Measurements from ENCODE around the gene PBX3. TPM values are rescaled to one million over a fixed set of nuclear protein-coding genes. Genes with fewer than 3 reads are reported as not detected.
"Not testable (repeated sequence)": the region's sequence is repeated elsewhere in the genome, so short reads cannot be mapped to it uniquely, and the experiment has no call there.

The PBX3 gene
- total RNA-seq, 2 experiments from 2014 or later: 24.3 to 28.0 TPM

- Mint-ChIP-seq H3K27me3 (no peaks in the 10 kb centered on the region), H3K36me3 (peaks cover 8% of the 10 kb centered on the region), H3K4me3 (no peak overlapping the region), H3K4me1 (peaks cover 10% of the 10 kb centered on the region), H3K27ac (no peak overlapping the region), H3K9me3 (no peaks in the 10 kb centered on the region)
- ATAC-seq (ENCODE audit: low read depth): no peak
- no peak for DNase-seq
- POLR2A ChIA-PET: no interaction called here
These were observed 23.9 kb downstream of the PBX3 start for GRCh38 chr9:125771037-125771436.

- Mint-ChIP-seq H3K36me3 (peaks cover 5% of the 10 kb centered on the region), H3K4me1 (peaks cover 2% of the 10 kb centered on the region), H3K27ac (no peak overlapping the region), H3K9me3 (no peaks in the 10 kb centered on the region), H3K27me3 (no peaks in the 10 kb centered on the region), H3K4me3 (no peak overlapping the region)
- POLR2A ChIA-PET: no interaction called here
- DNase-seq: no peak
- ATAC-seq (ENCODE audit: low read depth): no peak
These were observed 25.6 kb downstream of the PBX3 start for GRCh38 chr9:125772740-125773139.

DNA sequence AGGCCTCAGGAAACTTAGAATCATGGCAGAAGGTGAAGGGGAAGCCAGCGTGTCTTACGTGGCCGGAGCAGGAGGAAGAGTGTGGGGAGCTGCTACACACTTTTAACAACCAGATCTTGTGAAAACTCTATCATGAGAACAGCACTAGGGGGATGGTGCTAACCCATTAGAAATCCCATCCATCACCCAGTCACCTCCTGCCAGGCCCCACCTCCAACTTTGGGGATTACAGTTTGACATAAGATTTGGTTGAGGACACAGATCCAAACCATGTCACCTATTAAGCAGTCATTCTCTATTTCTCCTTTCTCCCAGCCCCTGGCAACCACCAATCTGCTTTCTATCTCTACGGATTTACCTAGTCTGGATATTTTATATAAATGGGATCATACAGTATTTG is 26.9 kb downstream of the PBX3 start:
- Mint-ChIP-seq H3K27ac (no peak overlapping the region), H3K36me3 (peaks cover 3% of the 10 kb centered on the region), H3K4me1 (peaks cover 2% of the 10 kb centered on the region), H3K9me3 (no peaks in the 10 kb centered on the region), H3K4me3 (no peak overlapping the region), H3K27me3 (no peaks in the 10 kb centered on the region)
- no peak for ATAC-seq (ENCODE audit: low read depth)
- POLR2A ChIA-PET: no interaction called here
- DNase-seq: no peak

- H3K4me1 Mint-ChIP-seq; H3K36me3 Mint-ChIP-seq; H3K27me3 Mint-ChIP-seq; H3K9me3 Mint-ChIP-seq; H3K4me3 Mint-ChIP-seq; DNase-seq; H3K27ac Mint-ChIP-seq; ATAC-seq (ENCODE audit: low read depth); POLR2A ChIA-PET: not testable (repeated sequence)
These were observed 29.6 kb downstream of the PBX3 start for GRCh38 chr9:125776789-125777188.

DNA sequence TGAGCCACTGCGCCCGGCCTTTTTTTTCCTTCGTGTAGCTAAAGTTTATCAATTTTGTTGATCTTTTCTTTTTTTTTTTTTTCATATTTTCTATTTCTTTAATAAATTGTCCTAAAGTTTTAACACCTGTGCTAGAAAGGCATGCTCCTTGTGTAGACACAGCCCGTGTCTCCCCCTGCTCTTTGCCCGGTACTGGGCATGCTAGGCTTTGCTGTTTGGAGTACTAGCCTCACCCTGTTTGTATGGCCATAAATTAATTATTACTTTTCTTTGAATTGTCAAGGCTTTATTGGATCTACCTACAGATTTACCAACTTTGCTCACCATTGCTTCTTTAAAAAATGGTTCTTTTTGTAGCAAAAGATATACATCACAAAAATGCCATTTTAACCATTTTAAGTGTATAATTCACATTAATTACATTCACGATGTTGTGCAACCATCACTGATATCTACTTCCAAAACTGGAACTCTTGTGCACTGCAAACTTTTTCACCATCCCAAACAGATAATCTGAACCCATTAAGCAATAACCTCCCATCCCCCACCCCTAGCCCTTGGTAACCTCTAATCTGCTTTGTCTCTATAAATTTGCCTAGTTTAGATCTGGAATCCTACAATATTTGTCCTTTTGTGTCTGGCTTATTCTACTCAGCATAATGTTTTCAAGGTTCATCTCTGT is 31.5 kb downstream of the PBX3 start:
- H3K27me3 Mint-ChIP-seq, POLR2A ChIA-PET: not testable (repeated sequence)

DNA sequence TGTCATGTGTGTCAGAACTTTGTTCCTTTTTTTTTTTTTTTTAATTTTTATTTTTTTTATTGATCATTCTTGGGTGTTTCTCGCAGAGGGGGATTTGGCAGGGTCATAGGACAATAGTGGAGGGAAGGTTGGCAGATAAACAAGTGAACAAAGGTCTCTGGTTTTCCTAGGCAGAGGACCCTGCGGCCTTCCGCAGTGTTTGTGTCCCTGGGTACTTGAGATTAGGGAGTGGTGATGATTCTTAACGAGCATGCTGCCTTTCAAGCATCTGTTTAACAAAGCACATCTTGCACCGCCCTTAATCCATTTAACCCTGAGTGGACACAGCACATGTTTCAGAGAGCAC is 32.0 kb downstream of the PBX3 start:
- ATAC-seq (ENCODE audit: low read depth); DNase-seq; H3K9me3 Mint-ChIP-seq; H3K27ac Mint-ChIP-seq; H3K36me3 Mint-ChIP-seq; H3K4me3 Mint-ChIP-seq; H3K4me1 Mint-ChIP-seq; POLR2A ChIA-PET; H3K27me3 Mint-ChIP-seq: not testable (repeated sequence)

More for the DNA sequence above, 31.5 kb downstream of the PBX3 start:
- not testable (repeated sequence) for H3K27ac Mint-ChIP-seq; H3K36me3 Mint-ChIP-seq; ATAC-seq (ENCODE audit: low read depth); H3K4me1 Mint-ChIP-seq; H3K9me3 Mint-ChIP-seq; H3K4me3 Mint-ChIP-seq; DNase-seq

GRCh38 chr9:125782718-125783117 is 35.5 kb downstream of the PBX3 start:
- Mint-ChIP-seq H3K9me3 (peaks cover 4% of the 10 kb centered on the region), H3K36me3 (peaks cover 16% of the 10 kb centered on the region), H3K27me3 (no peaks in the 10 kb centered on the region), H3K4me1 (peaks cover 15% of the 10 kb centered on the region), H3K27ac (no peak overlapping the region), H3K4me3 (no peak overlapping the region)
- POLR2A ChIA-PET: no interaction called here
- no peak for DNase-seq
- no peak for ATAC-seq (ENCODE audit: low read depth)

DNA sequence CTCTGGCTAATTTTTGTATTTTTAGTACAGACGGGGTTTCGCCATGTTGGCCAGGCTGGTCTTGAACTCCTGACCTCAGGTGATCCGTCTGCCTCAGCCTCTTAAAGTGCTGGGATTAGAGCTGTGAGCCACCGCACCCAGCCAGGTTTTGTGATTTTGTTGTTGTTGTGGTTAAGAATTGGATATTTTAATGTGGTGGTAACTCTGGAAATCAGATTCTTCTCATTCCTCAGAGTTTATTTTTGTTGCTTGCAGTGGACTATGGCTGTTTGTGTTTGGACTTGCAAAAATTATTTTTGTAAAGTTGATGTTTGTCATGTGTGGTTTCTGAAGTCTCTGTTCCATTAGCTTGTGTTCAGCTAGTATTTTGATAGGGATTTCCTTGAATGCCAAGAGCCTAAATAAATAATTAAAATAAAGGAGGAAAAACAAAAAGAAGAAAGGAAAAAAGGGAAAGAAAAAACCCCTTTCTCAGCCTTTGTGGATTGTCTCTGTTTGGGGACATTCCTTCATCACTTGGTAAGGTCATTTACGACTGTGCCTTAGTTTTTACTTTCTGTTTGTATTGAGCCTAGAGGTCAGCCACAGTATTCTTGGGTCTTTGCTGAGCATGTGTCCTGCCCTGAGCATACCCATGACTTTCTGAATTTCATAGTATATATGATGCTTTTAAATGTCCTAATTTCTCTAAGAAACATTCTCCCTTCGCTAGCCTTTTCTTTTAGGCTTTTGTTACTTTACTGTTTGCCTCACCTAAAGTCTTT is 37.3 kb downstream of the PBX3 start:
- Mint-ChIP-seq H3K36me3 (peaks cover 16% of the 10 kb centered on the region), H3K9me3 (peaks cover 4% of the 10 kb centered on the region), H3K4me1 (peaks cover 16% of the 10 kb centered on the region), H3K4me3 (no peak overlapping the region), H3K27ac (no peak overlapping the region), H3K27me3 (no peaks in the 10 kb centered on the region)
- ATAC-seq (ENCODE audit: low read depth) (no peak), DNase-seq (no peak)
- POLR2A ChIA-PET: no interaction called here

GRCh38 chr9:125785248-125785751 is 38.1 kb downstream of the PBX3 start:
- Mint-ChIP-seq H3K27me3 (no peaks in the 10 kb centered on the region), H3K4me1 (peaks cover 16% of the 10 kb centered on the region), H3K9me3 (peaks cover 4% of the 10 kb centered on the region), H3K27ac (peak overlapping the region; percentile 5), H3K4me3 (no peak overlapping the region), H3K36me3 (peaks cover 16% of the 10 kb centered on the region)
- ATAC-seq (ENCODE audit: low read depth): peak; percentile 42
- no peak for DNase-seq
- POLR2A ChIA-PET: no interaction called here

GRCh38 chr9:125787715-125788114 is 40.5 kb downstream of the PBX3 start:
- no peak for ATAC-seq (ENCODE audit: low read depth)
- Mint-ChIP-seq H3K36me3 (peaks cover 14% of the 10 kb centered on the region), H3K4me3 (no peak overlapping the region), H3K27ac (no peak overlapping the region), H3K4me1 (peaks cover 16% of the 10 kb centered on the region), H3K27me3 (no peaks in the 10 kb centered on the region), H3K9me3 (no peaks in the 10 kb centered on the region)
- POLR2A ChIA-PET: no interaction called here
- DNase-seq: no peak

GRCh38 chr9:125789196-125789595 is 42.0 kb downstream of the PBX3 start:
- H3K27me3 Mint-ChIP-seq: no peaks in the 10 kb centered on the region
- H3K4me3 Mint-ChIP-seq: no peak overlapping the region
- H3K4me1 Mint-ChIP-seq: peaks cover 15% of the 10 kb centered on the region
- POLR2A ChIA-PET: no interaction called here
- ATAC-seq (ENCODE audit: low read depth) (no peak), DNase-seq (no peak)
- no peak overlapping the region for H3K27ac Mint-ChIP-seq
- H3K36me3 Mint-ChIP-seq: peaks cover 17% of the 10 kb centered on the region
- H3K9me3 Mint-ChIP-seq: no peaks in the 10 kb centered on the region

DNA sequence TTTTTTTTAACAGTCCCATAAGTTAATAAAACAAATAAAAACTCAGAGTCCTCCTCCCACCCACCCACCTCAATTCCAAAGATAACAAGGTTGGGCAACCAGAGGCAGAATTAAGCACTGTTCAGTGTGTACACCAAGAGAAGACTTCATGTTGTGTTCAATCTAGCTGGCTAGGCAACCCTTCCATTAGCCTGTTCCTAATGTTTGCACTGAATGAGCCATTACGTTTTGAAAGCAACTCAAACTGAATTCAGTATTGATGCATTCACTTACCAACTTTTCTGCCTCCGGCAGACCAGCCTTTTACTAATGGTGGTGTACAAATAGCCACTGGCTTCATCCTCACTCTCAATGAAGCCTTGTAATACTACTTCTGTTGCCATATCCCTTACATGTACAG is 47.5 kb downstream of the PBX3 start:
- no peak overlapping the region for H3K4me3 Mint-ChIP-seq
- POLR2A ChIA-PET: no interaction called here
- ATAC-seq (ENCODE audit: low read depth) (no peak), DNase-seq (no peak)
- no peaks in the 10 kb centered on the region for H3K9me3 Mint-ChIP-seq
- no peaks in the 10 kb centered on the region for H3K27me3 Mint-ChIP-seq
- H3K27ac Mint-ChIP-seq: no peak overlapping the region
- H3K4me1 Mint-ChIP-seq: no peaks in the 10 kb centered on the region
- H3K36me3 Mint-ChIP-seq: peaks cover 3% of the 10 kb centered on the region

- Mint-ChIP-seq H3K27ac (no peak overlapping the region), H3K27me3 (no peaks in the 10 kb centered on the region), H3K9me3 (no peaks in the 10 kb centered on the region), H3K36me3 (peaks cover 3% of the 10 kb centered on the region), H3K4me1 (no peaks in the 10 kb centered on the region), H3K4me3 (no peak overlapping the region)
- no peak for ATAC-seq (ENCODE audit: low read depth)
- no peak for DNase-seq
- POLR2A ChIA-PET: no interaction called here
These were observed 48.9 kb downstream of the PBX3 start for GRCh38 chr9:125795970-125796596.

- Mint-ChIP-seq H3K4me1 (no peaks in the 10 kb centered on the region), H3K27ac (no peak overlapping the region), H3K36me3 (peaks cover 3% of the 10 kb centered on the region), H3K27me3 (no peaks in the 10 kb centered on the region), H3K4me3 (no peak overlapping the region), H3K9me3 (no peaks in the 10 kb centered on the region)
- POLR2A ChIA-PET: no interaction called here
- no peak for DNase-seq
- no peak for ATAC-seq (ENCODE audit: low read depth)
These were observed 50.8 kb downstream of the PBX3 start for GRCh38 chr9:125797930-125798329.

Measured in activated naive CD8-positive, alpha-beta T cell treated with anti-CD3 and anti-CD28 coated beads, Interleukin-2, amount 10 ng/mL, durations not matched to agents 7 days and 5 days (primary cell).